GM23338 (cell line): ENCODE data around the gene RFNG. TPM values are rescaled to one million over a fixed set of nuclear protein-coding genes. Genes with fewer than 3 reads are reported as not detected.

Source experiments
- ATAC-seq: fragments of 200-7000 bp; cut with Tn5 transposase; 3 replicates; pipeline ENCODE4 v1.9.1; 2020
- DNase-seq: peaks from one replicate; pipeline ENCODE4 v3.0.0-alpha.2; 2015; ENCODE audit warnings: low spot score
- H2AFZ ChIP-seq: fragments of 200-600 bp; sonication (generic); 2 replicates; pipeline ENCODE4 v1.8.0; 2016; ENCODE audit warnings: antibody characterized with exemption, mild to moderate bottlenecking, moderate library complexity
- H3F3A ChIP-seq: fragments of 200-600 bp; sonication (generic); replicated peaks from 2 replicates; pipeline ENCODE4 v1.8.0; 2017; ENCODE audit warnings: antibody characterized with exemption, mixed run types, low read depth
- H3K27ac ChIP-seq: fragments of 200-600 bp; sonication (generic); 2 replicates; pipeline ENCODE4 v1.6.1; 2016; ENCODE audit warnings: low read depth
- H3K27me3 ChIP-seq: fragments of 200-600 bp; sonication (generic); 2 replicates; pipeline ENCODE4 v1.8.0; 2016; ENCODE audit warnings: mild to moderate bottlenecking, mixed run types, moderate library complexity; ENCODE audit not compliant: insufficient read depth
- H3K36me3 ChIP-seq: fragments of 200-600 bp; sonication (generic); 2 replicates; pipeline ENCODE4 v1.8.0; 2016; ENCODE audit warnings: mild to moderate bottlenecking; ENCODE audit not compliant: insufficient read depth
- H3K4me1 ChIP-seq: fragments of 200-600 bp; sonication (generic); 2 replicates; pipeline ENCODE4 v1.8.0; 2016; ENCODE audit warnings: mild to moderate bottlenecking, moderate library complexity; ENCODE audit not compliant: insufficient read depth
- H3K4me2 ChIP-seq: fragments of 200-600 bp; sonication (generic); 2 replicates; pipeline ENCODE4 v1.7.1; 2017; ENCODE audit warnings: mixed run types
- H3K4me3 ChIP-seq: fragments of 200-600 bp; sonication (generic); 2 replicates; pipeline ENCODE4 v1.6.1; 2016; ENCODE audit warnings: mixed run types
- H3K79me2 ChIP-seq: fragments of 200-600 bp; sonication (generic); replicated peaks from 2 replicates; pipeline ENCODE4 v1.8.0; 2017; ENCODE audit warnings: mild to moderate bottlenecking; ENCODE audit not compliant: insufficient read depth
- H3K9me2 ChIP-seq: fragments of 200-600 bp; sonication (generic); 2 replicates; pipeline ENCODE4 v1.8.0; 2017; ENCODE audit not compliant: insufficient read depth
- H4K20me1 ChIP-seq: fragments of 200-600 bp; sonication (generic); replicated peaks from 2 replicates; pipeline ENCODE4 v1.8.0; 2017; ENCODE audit warnings: mild to moderate bottlenecking; ENCODE audit not compliant: insufficient read depth
- H3K27ac Mint-ChIP-seq: 2 replicates; pipeline ENCODE4 v1.8.0; 2020; ENCODE audit warnings: inconsistent platforms, mild to moderate bottlenecking, moderate library complexity, mixed read lengths
- H3K27me3 Mint-ChIP-seq: 3 replicates; pipeline ENCODE4 v1.8.0; 2022; ENCODE audit warnings: low read depth, mild to moderate bottlenecking, moderate library complexity, mixed read lengths, inconsistent platforms; ENCODE audit not compliant: insufficient read depth, poor library complexity
- H3K36me3 Mint-ChIP-seq: 3 replicates; pipeline ENCODE4 v1.8.0; 2021; ENCODE audit warnings: low read depth, mild to moderate bottlenecking, inconsistent platforms, moderate library complexity, mixed read lengths
- H3K4me1 Mint-ChIP-seq: 3 replicates; pipeline ENCODE4 v1.8.0; 2020; ENCODE audit warnings: mild to moderate bottlenecking, inconsistent platforms, mixed read lengths
- H3K4me3 Mint-ChIP-seq: 3 replicates; pipeline ENCODE4 v1.8.0; 2021; ENCODE audit warnings: moderate library complexity, mild to moderate bottlenecking, inconsistent platforms, mixed read lengths
- H3K9me3 Mint-ChIP-seq: 3 replicates; pipeline ENCODE4 v1.8.0; 2020; ENCODE audit warnings: moderate library complexity, mild to moderate bottlenecking, inconsistent platforms, mixed read lengths
- CREB1 ChIP-seq: fragments of 250-450 bp; sonication (Bioruptor Pico); IDR thresholded peaks from 2 replicates; pipeline ENCODE4 v1.5.0; 2020; ENCODE audit warnings: low read depth, mild to moderate bottlenecking, moderate library complexity
- ETS1 ChIP-seq: IDR thresholded peaks from 2 replicates; pipeline ENCODE4 v1.6.1; 2016; ENCODE audit warnings: antibody characterized with exemption
- STAT1 ChIP-seq: IDR thresholded peaks from one replicate; pipeline ENCODE4 v1.6.1; 2016; ENCODE audit warnings: antibody characterized with exemption; ENCODE audit not compliant: unreplicated experiment
- ZNF331 ChIP-seq: fragments of 250-450 bp; sonication (Bioruptor Pico); IDR thresholded peaks from 2 replicates; pipeline ENCODE4 v1.5.0; 2020; ENCODE audit warnings: low read depth, mild to moderate bottlenecking, moderate library complexity
- polyA plus RNA-seq: library from polyadenylated mRNA; unstranded; fragments of >200 nt; fragmentation: Nextera tagmentation; extraction: Ambion mirVana; gene quantifications from 2 replicates; pipeline ENCODE4 v1.2.1, GENCODE V29; 2016
- total RNA-seq: library from RNA; depleted of rRNA; stranded (reverse); fragments of >200 nt; shearing (Covaris generic); gene quantifications from 2 replicates; pipeline ENCODE4 v1.2.3, GENCODE V29; 2014
- TF ChIP-seq, protein P1 (sequence below), 2 experiments: fragments of 200-600 bp in 1 of 2; sonication (generic) in 1 of 2; conservative IDR thresholded peaks; 2 replicates each; pipeline versions ENCODE4 v1.5.1 to v1.6.1; 2016 to 2017; ENCODE audit warnings: antibody characterized with exemption in 2 of 2, low read depth in 2 of 2, mild to moderate bottlenecking in 2 of 2, moderate library complexity in 1 of 2
- TF ChIP-seq, protein P2 (sequence below): IDR thresholded peaks from one replicate; pipeline ENCODE4 v1.6.1; 2018; ENCODE audit warnings: antibody characterized with exemption; ENCODE audit not compliant: unreplicated experiment

Gene RFNG
- total and polyA plus RNA-seq, 2 experiments from 2014 or later = 18.0 to 44.7 TPM

GRCh38 chr17:82089723-82090548 is 38.3 kb upstream of the RFNG start (continued):
- TF ChIP-seq, protein P1, sequence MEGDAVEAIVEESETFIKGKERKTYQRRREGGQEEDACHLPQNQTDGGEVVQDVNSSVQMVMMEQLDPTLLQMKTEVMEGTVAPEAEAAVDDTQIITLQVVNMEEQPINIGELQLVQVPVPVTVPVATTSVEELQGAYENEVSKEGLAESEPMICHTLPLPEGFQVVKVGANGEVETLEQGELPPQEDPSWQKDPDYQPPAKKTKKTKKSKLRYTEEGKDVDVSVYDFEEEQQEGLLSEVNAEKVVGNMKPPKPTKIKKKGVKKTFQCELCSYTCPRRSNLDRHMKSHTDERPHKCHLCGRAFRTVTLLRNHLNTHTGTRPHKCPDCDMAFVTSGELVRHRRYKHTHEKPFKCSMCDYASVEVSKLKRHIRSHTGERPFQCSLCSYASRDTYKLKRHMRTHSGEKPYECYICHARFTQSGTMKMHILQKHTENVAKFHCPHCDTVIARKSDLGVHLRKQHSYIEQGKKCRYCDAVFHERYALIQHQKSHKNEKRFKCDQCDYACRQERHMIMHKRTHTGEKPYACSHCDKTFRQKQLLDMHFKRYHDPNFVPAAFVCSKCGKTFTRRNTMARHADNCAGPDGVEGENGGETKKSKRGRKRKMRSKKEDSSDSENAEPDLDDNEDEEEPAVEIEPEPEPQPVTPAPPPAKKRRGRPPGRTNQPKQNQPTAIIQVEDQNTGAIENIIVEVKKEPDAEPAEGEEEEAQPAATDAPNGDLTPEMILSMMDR (conservative IDR thresholded peaks at IDR 0.05; ENCODE audit: low read depth in 2 of 2) = no peak
- no peak for TF ChIP-seq STAT1
- TF ChIP-seq CREB1 (CRISPR knock-in tag) = no peak
- TF ChIP-seq, protein P2, sequence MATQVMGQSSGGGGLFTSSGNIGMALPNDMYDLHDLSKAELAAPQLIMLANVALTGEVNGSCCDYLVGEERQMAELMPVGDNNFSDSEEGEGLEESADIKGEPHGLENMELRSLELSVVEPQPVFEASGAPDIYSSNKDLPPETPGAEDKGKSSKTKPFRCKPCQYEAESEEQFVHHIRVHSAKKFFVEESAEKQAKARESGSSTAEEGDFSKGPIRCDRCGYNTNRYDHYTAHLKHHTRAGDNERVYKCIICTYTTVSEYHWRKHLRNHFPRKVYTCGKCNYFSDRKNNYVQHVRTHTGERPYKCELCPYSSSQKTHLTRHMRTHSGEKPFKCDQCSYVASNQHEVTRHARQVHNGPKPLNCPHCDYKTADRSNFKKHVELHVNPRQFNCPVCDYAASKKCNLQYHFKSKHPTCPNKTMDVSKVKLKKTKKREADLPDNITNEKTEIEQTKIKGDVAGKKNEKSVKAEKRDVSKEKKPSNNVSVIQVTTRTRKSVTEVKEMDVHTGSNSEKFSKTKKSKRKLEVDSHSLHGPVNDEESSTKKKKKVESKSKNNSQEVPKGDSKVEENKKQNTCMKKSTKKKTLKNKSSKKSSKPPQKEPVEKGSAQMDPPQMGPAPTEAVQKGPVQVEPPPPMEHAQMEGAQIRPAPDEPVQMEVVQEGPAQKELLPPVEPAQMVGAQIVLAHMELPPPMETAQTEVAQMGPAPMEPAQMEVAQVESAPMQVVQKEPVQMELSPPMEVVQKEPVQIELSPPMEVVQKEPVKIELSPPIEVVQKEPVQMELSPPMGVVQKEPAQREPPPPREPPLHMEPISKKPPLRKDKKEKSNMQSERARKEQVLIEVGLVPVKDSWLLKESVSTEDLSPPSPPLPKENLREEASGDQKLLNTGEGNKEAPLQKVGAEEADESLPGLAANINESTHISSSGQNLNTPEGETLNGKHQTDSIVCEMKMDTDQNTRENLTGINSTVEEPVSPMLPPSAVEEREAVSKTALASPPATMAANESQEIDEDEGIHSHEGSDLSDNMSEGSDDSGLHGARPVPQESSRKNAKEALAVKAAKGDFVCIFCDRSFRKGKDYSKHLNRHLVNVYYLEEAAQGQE = no peak
- no peak for TF ChIP-seq ETS1

GRCh38 chr17:82088838-82089722 is 37.5 kb upstream of the RFNG start:
- H3K9me2 ChIP-seq = no peaks in the 10 kb centered on the region
- H3K27me3 Mint-ChIP-seq = peaks cover 10% of the 10 kb centered on the region
- ATAC-seq = no peak
- H3K36me3 Mint-ChIP-seq = peaks cover 55% of the 10 kb centered on the region; the same call in 2 of the 3 replicates
- H3K4me3 ChIP-seq = no peak overlapping the region
- H3K4me2 ChIP-seq = no peak overlapping the region
- peaks cover 13% of the 10 kb centered on the region; the same call in 1 of the 2 replicates for H3K36me3 ChIP-seq
- peaks cover 18% of the 10 kb centered on the region for H4K20me1 ChIP-seq
- H3K4me1 ChIP-seq = no peaks in the 10 kb centered on the region
- H3F3A ChIP-seq = 0 out of 2 replicates have a peak, but pooled peaks cover 16% of the 10 kb centered on the region
- no peaks in the 10 kb centered on the region for H3K4me1 Mint-ChIP-seq
- no peak for DNase-seq
- H3K79me2 ChIP-seq = peaks cover 5% of the 10 kb centered on the region; the same call in 1 of the 2 replicates
- no peak overlapping the region for H2AFZ ChIP-seq
- no peaks in the 10 kb centered on the region for H3K9me3 Mint-ChIP-seq
- H3K27ac ChIP-seq = no peak overlapping the region
- no peak overlapping the region for H3K27ac Mint-ChIP-seq
- no peaks in the 10 kb centered on the region for H3K27me3 ChIP-seq
- H3K4me3 Mint-ChIP-seq = no peak overlapping the region
- TF ChIP-seq ZNF331 = no peak
- TF ChIP-seq, protein P2 = no peak
